KBM-7 (cell line): ENCODE measurements around the gene CAMK2G.
"Not testable (repeated sequence)": the region's sequence is repeated elsewhere in the genome, so short reads cannot be mapped to it uniquely, and the experiment has no call there.

Source experiments
- DNase-seq: peaks from one replicate; pipeline ENCODE4 v3.0.0-alpha.2; 2015
- in situ Hi-C: fragments of 300-500 bp; cut with MboI; formaldehyde crosslinking; loops from 2 replicates; pipeline ENCODE4 v1.14.3; 2020; ENCODE audit warnings: low sequenced_read_pairs, low pct_unique_long_range_greater_than_20kb, mixed read lengths

Gene CAMK2G

GRCh38 chr10:73850863-73851461 lies 23.4 kb downstream of the CAMK2G start:
- DNase-seq = no peak
- in situ Hi-C loops = no loop called here

GRCh38 chr10:73850211-73850610 lies 24.1 kb downstream of the CAMK2G start:
- in situ Hi-C loops = no loop called here
- DNase-seq = no peak

DNA sequence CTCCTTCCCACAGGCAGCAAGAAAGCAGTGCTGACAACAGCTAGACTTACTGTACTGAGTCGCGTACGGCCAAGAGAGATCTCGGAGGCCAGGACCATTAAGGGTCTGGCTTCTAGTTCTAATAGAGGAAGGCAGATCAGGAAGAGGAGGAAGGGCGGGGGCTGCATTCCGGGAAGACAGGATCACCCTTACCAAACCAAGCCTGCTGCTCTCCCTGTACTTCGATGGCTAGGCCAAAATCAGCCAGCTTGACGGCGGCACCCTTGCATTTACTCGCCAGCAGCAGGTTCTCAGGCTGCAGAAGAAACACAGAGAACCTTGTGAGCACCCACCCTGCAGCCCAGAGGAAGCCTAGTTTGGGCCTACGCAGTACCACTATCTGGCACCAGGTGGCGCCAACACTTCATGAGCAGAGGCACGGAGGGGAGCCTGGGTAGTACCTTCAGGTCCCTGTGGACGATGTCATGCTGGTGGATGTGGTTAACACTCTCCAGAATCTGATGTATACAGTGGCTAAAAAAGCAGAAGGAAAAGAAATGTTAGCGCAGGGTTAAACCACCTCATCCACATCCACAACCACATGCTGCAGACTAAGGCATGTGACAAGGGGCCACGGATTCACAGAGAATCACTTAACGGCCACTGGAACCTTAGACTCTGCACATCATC lies 25.4 kb downstream of the CAMK2G start:
- in situ Hi-C loops = no loop called here
- peak; percentile 98 for DNase-seq

GRCh38 chr10:73847031-73847430 lies 27.3 kb downstream of the CAMK2G start:
- no peak for DNase-seq
- in situ Hi-C loops = no loop called here

- no peak for DNase-seq
- in situ Hi-C loops = no loop called here
Measured at GRCh38 chr10:73843261-73843660, 31.1 kb downstream of the CAMK2G start.

DNA sequence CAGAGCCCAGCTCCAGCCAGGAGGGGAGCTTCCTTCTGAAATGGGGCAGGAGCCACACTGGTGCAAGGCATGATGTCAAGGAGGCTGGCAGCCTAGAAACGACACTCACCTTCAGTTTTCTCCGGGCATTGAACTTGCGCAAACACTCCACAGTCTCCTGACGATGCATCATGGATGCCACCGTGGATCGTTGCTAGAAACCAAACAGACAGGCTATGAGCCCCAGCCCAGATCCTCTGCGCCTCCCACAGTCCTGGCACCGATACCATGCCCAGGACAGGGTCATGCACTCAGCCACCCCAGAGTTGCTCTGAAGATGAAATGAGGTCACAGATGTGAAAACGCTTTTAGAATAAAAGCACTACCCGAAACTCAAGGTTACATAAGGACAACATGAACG lies 32.0 kb downstream of the CAMK2G start:
- DNase-seq = no peak
- in situ Hi-C loops = no loop called here

GRCh38 chr10:73841526-73842285 lies 32.6 kb downstream of the CAMK2G start:
- in situ Hi-C loops = no loop called here
- DNase-seq = no peak

DNA sequence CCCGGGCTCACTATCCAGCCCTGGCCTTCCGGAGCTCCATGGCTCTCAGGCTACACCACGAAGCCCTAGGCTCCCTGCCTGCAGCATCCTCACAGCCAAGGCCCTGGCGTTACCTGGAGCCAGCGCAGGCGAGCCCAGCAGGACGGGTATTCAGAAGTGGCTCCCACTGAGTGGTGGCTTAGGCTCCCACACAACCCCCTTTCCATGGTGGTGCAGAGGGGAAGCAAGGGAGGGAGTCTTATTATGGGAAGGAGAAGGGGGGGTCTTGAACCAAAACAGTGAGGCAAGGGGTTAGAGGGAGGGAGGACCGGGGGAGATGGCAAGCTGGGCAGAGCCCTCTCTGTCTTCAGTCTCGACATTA lies 33.3 kb downstream of the CAMK2G start:
- no peak for DNase-seq
- in situ Hi-C loops = no loop called here

DNA sequence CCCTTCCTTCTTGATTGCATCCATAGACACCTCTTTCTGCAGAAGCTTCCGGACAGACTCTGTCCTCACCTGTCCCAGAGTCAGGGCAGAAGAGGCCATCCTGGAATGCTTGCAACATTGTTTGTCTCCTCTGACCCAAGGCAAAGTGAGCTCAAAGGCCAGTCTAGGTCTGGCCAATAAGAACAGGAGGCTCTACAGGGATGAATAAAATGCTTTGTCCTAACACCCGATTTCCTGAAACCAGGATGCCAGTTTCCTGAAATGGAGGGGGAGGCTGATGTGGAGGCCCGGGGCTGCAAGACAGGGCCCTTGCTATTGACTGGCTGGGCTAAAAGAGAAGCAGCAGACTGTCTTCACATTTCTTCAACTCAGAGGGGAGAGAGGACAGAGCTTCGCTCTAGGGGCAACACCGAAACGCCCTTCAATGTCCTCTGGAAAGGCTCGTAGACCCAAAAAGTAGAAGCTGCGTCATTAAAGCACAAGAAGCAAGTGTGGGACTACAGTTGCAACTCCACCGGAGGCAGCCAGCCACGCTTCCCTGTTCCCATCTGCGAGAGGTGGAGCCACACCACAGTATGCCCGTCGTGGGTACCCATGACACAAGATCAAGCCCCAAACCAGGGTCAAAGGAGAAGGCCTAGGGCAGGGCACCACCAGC lies 33.8 kb downstream of the CAMK2G start:
- in situ Hi-C loops = no loop called here
- DNase-seq = no peak

DNA sequence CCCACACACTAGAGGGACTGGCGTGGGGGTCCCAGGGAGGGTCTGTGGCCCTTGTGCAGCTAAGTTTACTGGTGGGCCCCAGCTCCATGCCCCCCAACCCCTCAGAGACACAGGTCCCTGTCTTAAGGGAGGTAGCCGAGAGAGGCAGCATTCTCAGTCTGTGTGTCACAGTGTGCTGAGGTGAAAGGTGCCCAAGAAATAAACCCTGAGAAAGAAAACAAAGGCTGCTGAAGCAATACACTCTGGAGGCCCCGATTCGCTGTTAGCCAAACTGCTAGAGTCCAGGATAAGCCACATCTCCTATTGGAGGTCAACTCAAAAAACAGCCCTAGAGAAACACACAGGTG lies 34.3 kb downstream of the CAMK2G start:
- no peak for DNase-seq
- in situ Hi-C loops = no loop called here

DNA sequence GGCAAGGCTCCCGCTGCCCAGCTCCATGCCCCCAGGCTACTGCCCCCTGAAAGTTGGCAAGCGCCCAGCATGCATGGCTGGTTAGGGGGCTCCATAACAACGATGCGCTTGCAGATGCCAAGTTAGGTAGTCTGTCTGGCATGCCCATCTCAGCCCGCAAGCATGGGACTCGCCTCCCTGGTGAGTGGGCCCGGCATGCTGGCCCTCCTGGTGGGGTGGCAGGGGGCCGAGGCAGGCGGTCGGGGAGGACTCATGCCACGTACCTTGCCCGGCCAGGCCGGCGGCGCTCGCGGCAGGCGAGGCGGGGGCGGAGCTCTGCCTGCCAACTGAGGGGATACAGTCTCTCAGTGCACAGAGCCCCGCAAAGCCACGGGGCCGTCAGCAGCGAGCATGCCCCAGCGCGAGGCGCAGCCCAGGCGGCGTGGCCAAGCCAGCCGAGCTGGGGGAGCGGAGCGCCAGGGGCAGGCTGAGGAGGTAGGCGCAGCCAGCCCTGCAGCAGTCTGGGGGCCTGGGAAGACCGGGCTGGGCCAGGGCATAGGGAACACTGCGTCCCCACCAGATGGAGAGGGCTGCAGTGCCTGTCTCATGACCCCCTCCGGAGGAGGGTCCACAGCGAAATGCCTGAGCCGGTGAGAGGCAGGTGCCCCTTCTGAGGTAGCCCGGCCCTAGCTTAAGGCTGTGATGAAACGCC lies 34.9 kb downstream of the CAMK2G start:
- no peak for DNase-seq
- in situ Hi-C loops = no loop called here

DNA sequence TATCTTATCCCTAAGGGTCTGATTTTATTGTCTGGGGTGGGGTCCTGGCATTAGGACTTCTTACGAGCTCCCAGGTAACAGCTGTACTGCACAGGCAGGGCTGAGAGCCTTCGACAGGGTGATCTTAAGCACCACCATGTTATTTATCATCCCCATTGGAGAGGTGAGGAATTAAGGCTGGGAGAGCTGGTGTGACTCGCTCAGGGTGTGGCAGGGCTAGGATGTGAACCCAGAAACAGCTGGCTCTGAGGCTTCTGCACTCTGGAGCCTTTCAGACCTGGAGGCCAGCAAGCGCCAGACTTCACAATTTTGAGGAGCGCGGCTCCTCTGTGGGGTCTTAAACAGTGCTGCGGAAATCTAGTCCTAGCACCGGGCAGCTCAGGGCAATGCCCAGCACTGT lies 35.5 kb downstream of the CAMK2G start:
- DNase-seq = no peak
- in situ Hi-C loops = no loop called here

DNA sequence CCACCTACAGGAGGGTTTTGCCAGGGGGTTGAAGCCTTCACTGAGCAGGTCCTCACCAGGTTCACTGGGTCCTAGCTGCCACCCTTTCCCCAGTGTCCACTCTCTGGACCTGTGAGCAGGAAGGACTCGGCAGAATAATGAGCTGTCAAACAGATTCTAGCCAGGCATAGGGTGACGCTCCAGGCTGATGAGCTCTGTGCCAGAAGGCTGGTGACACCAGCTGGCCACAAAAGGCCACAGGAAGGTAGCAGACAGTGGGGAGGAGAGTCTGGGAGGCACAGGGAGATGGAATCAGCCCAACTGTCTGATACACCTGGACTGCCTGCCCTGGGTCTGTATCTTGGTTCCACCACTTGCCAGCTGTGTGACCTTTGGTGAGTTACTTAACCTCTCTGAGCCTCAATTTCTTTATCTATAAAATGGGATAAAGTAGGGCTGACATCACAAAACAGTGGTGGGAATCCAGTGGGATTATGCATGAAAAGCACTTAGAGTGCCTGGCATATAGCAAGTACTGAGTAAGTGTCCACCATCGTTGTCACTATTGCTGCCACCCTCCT lies 36.3 kb downstream of the CAMK2G start:
- DNase-seq = no peak
- in situ Hi-C loops = no loop called here

DNA sequence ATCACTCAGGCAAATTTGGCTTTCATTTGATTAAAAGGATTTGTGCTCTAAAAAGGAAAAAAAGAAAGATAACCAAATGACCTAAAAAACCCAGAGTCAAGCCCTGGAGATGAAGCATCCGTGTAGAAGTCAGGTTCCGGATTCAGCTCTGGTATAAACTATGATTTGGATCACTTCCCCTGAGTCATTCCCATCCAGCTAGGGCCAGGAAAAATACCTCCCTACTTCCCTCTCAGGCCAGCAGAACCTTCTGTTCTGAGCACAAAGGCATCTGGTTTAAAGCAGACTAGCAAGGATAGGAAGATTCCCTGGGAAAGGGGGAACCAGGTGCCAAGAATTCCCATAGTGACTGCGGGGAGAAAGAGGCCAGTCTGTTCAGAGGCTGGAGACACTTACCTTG lies 37.3 kb downstream of the CAMK2G start:
- no peak for DNase-seq
- in situ Hi-C loops = no loop called here

DNA sequence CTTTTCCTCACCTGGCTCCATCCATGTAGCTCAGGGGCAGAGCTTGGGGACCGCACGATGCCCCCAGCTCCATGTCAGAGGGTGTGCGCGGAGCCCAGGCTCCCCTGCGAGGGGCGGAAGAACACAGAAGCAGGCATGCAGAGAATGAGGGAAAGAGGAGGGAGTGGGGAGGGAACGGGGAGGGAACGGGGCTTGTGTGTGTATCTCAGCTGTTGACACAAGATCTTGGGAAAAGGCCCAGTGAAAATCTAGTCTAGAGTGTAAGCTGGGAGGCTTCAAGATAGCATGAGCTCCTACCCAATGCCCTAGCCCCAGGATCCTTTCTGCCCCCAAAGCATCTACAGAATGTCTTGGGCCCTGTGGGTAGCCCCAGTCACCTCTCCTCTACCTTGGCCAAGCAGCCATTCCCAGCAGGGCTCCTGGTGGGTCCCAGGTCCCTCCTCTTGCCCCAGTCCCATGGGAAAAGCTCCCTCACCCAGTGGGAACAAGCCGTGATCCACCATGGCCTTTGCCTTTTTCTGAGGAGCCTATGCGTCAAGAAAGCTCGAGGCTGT lies 37.9 kb downstream of the CAMK2G start:
- DNase-seq = no peak
- in situ Hi-C loops = no loop called here

DNA sequence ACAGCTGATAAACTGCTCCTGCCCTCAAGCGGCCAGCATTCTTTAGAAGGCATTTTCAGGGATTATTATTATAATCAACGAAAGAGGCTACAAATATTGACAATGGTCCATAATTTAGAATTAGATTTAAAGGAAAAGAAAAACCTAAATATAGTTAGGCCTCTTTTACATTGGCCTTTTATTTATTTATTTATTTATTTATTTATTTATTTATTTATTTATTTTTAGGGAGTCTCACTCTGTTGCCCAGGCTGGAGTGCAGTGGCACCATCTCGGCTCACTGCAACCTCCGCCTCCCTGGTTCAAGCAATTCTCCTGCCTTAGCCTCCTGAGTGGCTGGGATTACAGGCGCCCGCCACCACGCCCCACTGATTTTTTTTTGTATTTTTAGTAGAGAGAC lies 45.3 kb downstream of the CAMK2G start:
- DNase-seq, in situ Hi-C loops: not testable (repeated sequence)

DNA sequence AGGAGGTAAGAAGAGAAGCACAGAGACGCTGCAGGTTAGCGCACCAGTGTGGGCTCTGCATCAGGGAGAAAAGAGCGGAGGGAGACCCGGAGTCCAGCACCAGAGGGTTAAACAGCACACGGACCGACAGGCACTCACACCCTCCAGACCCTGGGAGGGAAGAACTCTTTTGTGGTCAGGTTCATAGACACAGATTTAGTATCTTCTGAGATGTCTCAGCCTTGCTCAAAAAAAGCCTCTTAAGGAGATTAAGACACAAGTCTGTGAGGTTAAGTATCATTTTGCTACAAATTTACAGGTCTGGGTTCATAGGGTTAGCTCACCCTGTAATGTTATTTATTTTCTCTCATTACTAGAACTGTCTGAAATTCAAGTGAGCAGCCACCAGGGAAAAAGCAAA lies 46.2 kb downstream of the CAMK2G start:
- DNase-seq = no peak
- in situ Hi-C loops = no loop called here

GRCh38 chr10:73827346-73828089 lies 46.8 kb downstream of the CAMK2G start:
- DNase-seq = no peak
- in situ Hi-C loops = no loop called here
